GM18517 (cell line): ENCODE measurements around the gene CAPN15.

Experiments used
- ATAC-seq: cut with Tn5 transposase; IDR thresholded peaks from one replicate; pipeline ENCODE4 v1.9.1; 2021; ENCODE audit warnings: mild to moderate bottlenecking, moderate library complexity; ENCODE audit not compliant: unreplicated experiment

CAPN15 gene

GRCh38 chr16:559411-560203, 32.1 kb downstream of the CAPN15 start:
- no peak for ATAC-seq

DNA sequence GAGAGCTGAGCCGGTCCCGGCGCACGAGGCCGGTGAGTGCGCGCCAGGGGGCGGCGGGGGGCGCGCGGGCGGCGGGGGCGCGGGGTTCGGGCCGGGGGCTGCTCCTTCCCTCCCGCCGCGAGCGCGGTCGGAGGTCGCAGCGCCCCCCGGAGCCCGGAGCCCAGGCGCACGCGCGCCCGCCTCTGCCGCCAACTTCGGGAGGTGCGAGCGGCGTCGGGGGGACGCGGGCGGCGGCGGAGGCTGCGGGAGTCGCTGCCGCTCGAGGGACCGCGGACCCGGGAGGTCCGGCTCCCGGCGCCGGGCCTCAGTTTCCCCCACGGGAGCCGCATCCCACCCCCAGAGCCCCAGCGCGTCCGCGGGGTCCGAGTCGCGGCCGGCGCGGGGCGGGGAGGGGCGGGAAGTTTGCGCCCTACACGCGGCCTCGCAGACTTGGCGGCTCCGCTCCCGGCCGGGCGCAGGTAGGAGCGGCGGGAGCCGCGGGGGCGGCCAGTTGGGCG, 32.7 kb downstream of the CAPN15 start, which contains the start of gene PRR35:
PRR35 (plus strand) TSS at position 191 of the 497 bp plus-strand sequence. CDS start 2,901 bp downstream, outside the sequence.
- no peak for ATAC-seq

- no peak for ATAC-seq
Observed at GRCh38 chr16:560701-561412, 33.3 kb downstream of the CAPN15 start.

DNA sequence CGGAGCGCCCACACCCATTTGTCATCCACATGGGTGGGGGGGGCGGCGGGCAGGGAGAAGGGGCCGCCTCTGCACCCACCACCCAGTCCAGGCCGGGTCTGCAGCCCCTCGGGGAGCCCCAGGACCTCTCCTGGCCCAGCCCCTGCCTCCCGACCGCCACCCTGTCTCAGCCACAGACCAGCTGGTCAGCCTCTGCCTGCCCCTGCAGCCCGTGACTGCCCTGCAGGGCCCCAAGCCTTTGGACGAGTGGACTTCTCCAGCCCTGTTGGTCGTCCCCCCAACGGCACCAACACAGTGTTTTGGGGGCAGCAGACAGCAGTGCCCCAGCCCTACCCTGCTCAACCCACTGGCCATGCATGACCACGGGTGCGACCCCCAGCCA, 33.9 kb downstream of the CAPN15 start:
- no peak for ATAC-seq

- no peak for ATAC-seq
Observed at GRCh38 chr16:561957-562938, 34.7 kb downstream of the CAPN15 start.

- ATAC-seq = no peak
Observed at GRCh38 chr16:563072-563644, 35.6 kb downstream of the CAPN15 start.

- ATAC-seq = no peak
Observed at GRCh38 chr16:564690-565418, 37.3 kb downstream of the CAPN15 start.

GRCh38 chr16:565419-566330, 38.2 kb downstream of the CAPN15 start:
- no peak for ATAC-seq

DNA sequence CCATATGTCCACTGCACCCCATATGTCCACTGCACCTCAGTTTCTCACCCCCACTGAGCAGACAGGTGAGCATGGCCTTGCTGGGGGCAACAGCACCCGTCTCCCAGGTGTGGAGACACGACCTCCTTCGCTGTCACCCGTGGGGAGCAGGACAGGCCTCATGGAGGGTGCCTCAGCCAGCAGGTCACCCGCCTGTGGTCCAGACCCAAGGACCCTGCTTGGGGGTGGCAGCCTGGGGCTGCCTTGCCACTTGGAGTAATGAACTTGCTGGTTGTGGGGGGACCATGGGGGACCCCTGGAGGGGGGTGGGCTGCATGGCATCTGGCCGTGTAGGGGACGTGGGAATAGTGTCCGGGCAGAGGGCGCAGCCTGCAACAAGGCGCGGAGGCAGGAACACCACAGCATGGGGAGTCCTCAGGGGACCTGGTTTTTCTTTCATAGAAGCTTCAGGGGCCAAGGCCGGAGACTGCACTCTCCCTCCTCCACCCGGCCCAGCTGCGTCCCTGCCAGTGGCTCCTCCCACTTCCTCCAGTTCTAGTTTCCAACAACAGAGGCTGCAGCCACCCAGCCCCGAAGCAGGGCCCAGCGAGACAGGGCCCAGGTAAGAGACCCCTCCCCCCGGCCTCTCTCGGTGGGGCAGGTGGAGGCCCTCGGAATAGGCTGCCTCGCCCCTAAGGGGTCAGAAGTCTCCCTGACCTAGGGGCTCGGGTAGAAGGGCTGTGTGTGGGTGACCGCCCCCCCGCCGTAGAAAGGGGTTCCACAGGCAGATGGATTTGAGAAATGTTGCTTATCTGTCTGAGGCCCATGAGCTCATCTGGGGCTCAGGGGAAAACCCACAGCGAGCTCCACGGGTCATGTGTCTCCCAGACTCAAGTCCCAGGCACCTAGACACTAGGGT, 39.2 kb downstream of the CAPN15 start, which contains the start of gene NHLRC4:
NHLRC4 (plus strand) TSS at position 531 of the 898 bp plus-strand sequence. CDS start 1,043 bp downstream, outside the sequence.
- no peak for ATAC-seq

GRCh38 chr16:567373-568256, 40.1 kb downstream of the CAPN15 start:
- no peak for ATAC-seq

GRCh38 chr16:568401-569258, 41.1 kb downstream of the CAPN15 start:
- ATAC-seq = no peak

DNA sequence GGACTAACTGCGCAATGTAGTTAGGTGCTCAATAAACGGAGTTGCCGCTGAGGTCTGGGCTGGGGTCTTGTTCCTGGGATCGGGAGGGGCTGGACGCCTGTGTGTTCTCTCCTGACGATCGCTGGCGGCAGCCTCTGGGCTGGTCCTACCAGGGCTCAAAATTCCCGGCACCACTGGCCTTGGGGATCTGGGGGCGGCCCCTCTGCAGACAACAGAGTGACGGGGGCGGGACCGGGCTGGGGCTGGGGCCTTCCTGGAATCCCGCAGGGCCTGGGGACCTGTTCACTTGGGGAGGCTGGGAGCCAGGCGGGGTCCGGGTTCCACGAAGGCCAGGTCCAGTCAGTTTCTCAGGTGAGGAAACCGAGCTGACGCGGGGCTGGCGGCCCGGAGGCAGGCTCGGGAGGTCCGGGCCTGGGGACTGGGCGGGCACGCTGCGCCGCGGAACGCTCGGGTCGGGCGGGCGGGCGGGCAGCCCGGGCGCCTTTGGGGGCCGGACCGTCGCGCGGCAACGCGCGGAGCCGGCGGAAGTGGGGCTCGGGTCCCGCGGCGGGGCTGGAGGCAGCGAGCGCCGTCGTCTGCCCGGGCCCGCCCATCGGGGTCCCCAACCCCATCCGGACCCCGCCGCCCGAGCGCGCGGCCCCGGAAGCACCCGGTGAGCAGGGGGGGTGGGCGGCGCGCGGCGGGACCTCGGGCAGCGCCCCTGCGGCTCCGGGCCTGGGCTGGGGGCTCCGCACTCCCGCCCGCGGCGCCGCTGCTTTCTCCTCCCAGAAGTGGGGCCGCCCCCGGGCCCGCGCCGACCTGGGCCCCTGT, 42.1 kb downstream of the CAPN15 start, which contains the start of gene PIGQ:
PIGQ (plus strand) TSS at position 524 of the 810 bp plus-strand sequence. CDS start 4,107 bp downstream, outside the sequence.
- no peak for ATAC-seq

GRCh38 chr16:572865-573650, 45.5 kb downstream of the CAPN15 start:
- no peak for ATAC-seq
